Activated CD4-positive, CD25-positive, alpha-beta regulatory T cell (primary cell): ENCODE data around the gene TUT1.
A peak's percentile ranks its signal among the peaks of the same experiment; 100 is the strongest.
"Not testable (repeated sequence)": the region's sequence is repeated elsewhere in the genome, so short reads cannot be mapped to it uniquely, and the experiment has no call there.

Experiments
- DNase-seq, 4 experiments: peaks; one replicate each; lab custom pipeline; 2025; lab: John Stamatoyannopoulos, UW

Gene TUT1

DNA sequence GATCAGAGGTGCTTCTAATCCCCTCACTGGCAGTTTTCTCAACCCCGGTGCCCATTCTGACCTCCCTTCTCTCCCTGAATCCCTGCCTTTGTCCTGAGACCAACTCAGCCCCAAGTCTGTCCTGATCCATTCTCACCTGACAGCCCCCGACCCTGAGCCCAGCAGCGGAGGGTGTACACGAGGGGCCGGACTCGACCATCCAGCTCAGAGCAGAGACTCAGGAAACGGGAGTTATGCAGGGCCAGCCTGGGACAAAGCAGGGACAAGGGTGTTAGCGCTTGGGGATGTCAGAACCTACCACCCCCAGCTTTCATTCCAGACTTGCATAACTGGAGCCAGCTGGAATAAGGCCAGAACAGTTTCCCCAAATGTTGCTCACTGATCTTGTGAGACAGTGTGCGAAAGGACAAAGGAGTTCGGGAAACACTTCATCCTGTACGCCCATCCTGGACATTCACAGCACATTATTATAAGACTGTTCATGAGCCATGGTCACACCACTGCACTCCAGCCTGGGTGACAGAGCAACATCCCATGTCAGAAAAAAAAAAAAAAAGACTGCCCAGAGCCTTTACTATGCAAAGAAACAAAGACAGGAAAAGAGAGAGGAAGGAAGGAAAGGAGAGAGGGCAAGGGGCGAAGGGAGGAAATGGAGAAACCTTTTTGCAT lies 14.1 kb downstream of the TUT1 start:
- no peak for DNase-seq

DNA sequence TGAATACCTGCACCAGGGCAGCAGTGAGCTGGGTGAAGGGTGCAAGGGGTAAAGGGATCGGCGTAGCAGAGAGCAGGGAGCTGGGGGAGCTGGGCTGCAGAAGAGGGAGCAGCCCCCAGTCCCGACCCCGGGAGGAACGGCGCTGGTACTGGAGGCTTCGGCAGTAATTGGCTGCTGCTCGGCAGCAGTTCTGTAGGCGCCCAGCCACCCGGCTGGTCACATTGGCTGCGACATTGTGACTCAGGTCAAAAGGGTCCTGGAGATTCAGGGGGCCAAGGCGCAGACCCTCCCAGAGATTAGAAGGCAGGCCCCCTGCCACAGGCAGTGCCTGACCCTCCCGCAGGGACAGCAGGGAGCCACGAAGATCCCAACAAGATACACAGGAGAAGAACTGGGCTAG lies 15.5 kb downstream of the TUT1 start:
- DNase-seq, result no peak

DNA sequence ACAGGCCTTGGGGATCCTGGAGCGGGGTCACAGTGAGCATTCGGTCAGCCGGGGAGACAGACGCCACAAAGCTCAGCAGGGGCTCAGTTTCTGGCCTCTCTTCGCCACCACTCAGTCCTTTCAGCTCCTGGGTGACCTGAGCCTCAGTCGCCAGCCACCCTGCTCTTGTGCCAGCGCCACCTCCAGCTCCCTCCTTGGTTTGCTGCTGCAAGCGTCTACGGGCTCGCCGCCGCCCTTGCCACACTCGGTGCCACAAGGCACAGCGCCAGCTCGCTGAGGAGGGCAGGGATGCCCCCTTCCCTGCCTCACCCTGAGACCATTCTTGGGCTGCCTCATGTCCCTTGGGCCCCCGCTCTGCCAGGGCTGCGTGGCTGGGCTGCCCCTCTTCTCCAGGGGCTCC lies 16.2 kb downstream of the TUT1 start:
- DNase-seq, result no peak

DNA sequence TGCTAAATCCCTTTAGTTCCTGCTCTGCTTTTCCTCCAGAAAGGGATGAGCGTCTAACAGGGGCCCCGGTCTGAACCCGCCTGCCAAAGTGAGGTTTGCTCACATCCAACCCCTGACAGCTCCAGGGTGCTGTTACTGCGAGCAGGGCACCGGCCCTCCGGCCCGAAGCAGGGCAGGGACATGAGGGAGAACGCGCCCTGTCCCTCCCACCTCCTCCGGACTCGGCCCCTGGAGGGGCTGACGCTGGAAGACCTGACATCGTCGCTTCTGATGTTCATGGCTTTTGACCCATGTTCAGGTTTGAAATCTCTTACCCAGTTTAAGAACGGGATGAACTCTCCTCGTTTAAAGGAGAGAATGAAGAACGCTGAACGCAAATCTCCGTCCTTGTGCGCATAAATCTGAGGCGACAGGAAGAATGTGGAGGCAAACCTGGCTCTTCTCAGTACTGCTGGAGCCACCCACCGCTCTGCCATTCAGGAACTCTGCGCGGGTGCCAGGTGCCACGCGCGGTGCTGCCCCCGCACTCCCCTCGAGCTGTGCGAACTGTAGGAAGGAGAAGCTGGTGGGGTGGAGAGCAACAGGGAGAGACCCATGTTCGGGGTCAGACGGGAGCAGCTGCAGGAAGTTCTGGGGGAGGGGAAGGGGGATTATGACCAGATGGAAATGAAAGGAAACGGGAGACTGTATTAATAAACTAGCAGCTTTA lies 16.8 kb downstream of the TUT1 start:
- no peak for DNase-seq

DNA sequence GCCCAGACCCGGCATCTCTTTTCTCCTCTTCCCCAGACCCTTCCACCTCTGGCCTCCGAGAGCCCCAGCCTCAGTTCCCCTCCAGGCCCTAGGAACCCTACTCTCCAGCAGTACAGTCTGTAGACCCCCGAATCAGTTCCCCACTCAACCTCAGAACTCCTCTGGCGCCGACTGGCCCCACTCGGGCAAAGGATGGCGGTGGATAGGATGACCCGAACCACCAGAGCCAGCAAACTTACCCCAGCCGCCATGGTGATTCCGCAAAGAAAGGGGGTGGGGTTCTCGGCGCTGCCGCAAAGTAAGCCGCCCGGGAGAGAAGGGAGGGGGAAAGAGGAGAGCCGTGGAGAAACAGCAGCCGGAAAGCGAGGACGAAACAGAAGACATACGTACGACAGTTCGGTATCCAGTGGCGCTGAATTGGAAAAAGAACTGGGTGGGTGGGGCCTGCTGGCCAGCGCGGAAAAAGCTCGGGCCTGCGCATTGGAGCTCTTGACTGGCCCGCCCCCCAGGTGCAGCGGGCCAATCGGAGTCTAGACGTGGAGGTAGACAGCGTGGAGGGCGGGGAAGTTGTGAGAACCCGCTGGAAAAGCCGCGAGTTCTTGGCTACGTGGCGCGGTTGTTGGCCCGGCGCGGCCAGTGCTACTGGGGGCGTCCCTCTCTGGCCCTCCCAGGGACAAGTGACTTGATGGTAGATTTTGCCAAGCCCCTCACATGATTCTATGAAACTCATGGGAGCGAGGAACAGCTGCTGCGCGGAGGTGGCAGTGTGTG lies 17.5 kb downstream of the TUT1 start, which contains the start of gene EEF1G:
Gene EEF1G, minus strand, starts transcription at position 300 of the 771 bp plus-strand sequence. Its CDS starts 49 bp downstream, at position 251.
- DNase-seq, result peak; percentile 89 to 96 (median 93)

DNA sequence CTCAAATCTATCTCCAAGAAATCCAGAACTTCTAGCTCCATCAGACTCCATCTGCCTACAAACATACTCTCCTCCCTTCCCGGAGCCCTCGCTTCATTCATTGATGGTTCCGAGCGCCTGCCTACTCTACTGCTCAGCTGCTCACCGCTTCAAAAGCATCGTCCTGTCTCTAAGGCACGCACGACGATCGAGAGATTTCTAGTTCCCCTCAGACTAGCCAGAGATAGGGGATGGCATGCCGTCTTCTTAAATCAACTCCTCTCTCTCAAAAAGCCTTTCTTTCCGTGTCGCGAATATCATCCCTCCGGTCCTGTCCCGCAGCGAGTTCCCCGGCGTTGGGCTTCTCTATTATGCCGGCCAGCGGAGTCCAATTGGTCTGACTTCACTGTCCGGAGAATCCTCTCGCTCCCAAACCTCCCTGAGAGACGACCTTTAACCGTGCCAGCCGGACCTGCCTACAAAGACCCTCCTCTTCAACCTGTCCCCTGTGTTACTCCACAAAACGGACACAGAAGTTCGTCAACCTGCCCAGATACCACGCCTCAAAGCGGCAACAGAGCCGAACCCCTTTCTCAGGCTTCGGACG lies 18.2 kb downstream of the TUT1 start:
- DNase-seq, result no peak

DNA sequence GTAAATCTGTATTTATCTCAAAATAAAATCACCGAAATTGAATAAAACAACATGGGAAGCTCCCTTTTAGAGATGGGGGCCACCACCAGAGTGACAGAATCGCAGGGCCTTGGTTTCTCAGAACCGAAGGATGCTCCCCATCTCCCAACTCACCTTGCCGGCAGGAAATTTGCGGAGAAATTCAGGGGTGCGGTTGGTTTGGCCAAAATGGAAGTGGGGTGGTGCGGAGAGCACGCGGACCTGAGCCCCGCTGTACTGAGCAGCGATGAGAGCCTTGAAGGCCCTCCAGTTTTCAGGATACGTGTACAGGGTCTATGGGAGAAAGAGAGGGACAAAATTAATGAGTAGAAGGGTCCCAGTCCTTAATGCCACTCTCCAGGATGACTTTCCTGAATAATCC lies 18.9 kb downstream of the TUT1 start:
- DNase-seq, result no peak

DNA sequence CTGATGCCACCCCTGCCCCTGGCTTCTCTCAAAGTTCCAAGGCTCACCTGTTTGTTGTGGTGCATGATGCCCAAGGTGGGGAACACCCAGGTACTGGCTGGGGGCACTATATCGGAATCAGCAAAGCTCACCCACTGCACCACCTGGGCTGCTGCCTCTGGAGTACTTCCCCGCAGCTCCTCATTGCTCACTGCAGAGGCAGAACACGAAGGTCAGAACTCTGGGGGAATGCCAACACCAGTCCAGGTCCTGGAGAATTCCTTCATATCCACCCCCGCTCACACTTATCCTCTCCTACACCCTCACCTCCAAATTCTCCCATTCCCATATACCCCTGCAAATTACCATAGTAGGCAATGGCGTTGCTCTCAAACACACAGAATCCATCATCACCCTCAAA lies 19.8 kb downstream of the TUT1 start:
- DNase-seq, result not testable (repeated sequence)

DNA sequence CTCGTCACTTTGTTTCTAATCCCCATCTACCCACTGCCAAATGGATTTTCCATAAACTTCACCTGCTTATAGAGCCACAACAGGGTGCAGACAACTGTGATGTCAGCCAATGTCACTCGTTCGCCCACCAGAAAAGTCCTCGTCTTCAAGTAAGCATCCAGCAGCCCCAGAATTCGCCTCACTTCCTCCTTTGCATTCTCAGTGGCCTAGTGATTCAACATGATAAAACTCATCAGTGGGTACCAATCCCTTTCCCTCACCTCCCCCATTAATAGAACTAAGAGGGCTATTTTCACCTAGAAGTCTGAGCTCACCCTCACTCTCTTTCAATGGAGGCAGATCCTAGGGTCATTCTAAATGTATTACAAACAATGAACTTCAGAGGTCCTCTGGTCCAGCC lies 20.4 kb downstream of the TUT1 start:
- not testable (repeated sequence) for DNase-seq

DNA sequence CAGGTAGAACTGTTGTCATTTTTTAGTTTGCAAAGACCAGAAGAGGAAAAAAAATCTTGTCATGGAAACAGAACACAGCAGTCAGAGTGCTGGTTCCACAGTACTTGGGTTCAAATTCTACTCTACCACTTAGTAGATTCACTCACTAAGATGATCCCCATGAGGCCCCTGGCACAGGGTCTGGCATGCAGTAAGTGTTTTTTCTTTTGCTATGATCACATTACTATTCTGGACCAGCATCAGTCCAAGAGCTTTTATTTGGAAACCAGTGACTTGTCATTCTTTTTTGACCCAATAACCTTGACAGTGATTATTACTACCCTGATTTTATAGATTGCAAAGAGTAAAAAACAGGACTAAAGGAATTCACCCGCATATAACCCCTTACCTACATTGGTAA lies 21.7 kb downstream of the TUT1 start:
- no peak for DNase-seq

DNA sequence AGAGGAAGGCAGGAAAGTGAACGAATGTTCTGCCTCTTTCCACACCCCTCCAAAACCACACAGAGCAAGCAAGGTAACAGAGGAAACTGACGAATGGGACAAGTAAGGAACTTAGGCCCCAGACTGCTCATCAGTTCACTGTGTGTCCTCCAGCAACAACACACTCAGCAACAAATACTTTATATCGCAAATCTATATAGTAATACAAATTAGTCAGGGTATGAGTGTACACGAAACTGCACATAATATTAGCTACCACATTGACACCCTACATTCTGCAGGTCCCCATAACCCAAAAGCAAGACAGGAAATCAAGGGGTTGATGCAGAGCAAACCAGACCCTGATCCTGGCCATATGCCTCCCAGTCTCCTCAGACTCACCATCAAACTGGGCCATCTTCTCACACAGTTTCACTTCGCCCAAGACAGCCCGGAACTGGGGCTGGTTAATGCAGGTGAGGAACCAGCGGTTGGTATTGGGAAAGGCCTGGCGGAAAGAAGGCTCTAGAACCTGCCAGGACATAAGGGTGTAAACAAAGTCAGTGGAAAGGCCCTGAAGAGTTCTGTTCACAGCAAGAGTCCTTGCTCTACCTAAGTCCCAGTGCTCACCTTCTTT lies 24.2 kb downstream of the TUT1 start:
- DNase-seq, result no peak

DNA sequence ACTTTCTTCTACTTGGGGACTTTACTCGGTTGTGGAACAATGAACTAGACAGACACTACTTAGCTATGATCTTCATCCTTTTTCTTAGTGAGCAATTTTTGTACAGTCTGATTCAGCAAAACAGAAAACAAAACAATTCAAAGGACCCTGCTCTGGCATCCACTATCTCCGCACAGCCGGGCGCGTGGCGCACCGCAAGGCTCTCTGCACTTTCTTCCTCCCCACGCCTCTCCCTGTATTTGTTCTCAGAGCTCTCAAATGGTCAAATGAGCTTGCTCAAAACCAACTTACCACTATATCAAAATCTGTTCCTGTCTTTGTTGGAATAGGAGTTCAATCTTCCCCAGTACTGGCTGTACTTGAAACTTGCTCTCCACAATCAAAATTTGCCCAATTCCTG lies 25.1 kb downstream of the TUT1 start:
- DNase-seq, result no peak

DNA sequence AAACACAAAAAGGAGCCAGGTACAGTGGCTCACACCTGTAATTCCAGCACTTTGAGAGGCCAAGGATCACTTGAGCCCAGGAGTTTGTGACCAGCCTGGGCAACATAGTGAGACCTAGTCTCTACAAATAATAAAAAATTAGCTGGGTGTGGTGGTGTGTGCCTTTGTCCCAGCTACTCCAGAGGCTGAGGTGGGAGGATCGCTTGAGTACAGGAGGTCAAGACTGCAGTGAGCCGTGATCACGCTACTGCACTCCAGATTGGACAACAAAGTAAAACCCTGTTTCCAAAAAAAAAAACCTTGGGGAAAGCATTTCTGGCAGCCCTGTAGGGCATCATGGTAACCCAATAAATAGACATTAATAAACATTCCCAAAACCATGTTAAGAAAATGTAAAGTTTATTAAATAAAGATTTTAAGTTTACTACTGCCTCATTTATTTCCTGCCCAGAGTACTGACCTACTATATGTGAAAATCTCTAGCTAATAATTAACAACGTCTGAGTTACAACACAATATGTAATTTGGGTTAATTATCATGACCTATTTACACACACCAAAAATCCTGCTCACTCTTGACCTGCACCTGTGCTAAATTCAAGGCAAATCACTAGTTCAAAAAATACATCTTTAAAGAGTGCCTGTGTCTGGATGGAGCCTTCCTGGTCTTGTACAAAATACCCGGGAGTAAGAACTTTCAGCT lies 26.1 kb downstream of the TUT1 start:
- DNase-seq, result no peak

DNA sequence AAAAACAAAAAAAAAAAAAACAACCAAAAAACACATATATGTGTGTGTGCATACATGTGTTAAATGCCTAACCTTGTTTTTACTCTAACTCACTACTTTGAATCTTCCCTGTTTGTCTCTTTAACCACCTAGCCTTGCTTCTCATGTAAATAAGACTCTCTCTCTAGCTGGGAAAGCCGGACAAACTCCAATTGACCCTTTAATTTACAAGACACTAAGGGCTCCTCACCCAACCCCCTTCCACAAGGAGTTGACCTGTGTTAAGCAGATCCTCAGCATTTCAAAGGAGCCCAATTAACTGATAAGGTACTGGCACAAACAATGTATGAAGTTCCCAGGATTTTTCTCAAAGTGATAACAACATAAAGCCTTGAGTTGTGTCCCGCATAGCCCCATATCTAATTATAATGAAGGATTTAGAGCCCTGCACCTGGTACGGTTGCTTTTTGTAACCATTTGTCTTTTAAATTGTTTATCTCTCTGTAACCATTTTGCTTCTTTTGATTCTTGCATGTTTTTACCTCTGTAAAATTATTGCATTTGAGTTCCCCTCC lies 29.6 kb downstream of the TUT1 start:
- DNase-seq, result not testable (repeated sequence)

DNA sequence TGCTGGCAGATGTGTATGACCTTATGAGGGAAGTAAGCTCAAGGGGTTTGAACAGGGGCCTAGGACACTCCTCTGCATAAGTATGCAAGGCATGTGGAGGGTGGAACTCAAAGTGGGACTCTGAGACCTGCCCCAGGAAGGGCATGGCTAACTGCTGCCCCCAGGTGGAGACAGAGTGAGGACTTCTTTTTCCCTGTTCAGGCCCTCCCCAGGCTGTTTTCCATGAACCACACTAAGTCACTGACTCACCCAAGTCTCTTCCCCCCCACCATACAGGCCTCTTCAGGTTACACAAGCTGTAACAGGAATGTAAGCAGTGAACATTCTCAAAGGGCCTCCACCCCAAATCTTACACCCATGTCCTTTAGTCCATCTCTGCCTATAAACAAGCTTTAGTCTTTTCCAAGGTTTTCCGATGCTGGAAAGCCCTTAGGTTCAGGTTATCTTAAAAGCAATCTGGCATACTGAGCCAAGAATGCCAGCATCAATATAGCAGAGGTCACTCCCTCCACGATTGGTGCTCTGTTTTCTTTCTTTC lies 30.7 kb downstream of the TUT1 start:
- DNase-seq, result peak; percentile 25 to 61 (median 54)

DNA sequence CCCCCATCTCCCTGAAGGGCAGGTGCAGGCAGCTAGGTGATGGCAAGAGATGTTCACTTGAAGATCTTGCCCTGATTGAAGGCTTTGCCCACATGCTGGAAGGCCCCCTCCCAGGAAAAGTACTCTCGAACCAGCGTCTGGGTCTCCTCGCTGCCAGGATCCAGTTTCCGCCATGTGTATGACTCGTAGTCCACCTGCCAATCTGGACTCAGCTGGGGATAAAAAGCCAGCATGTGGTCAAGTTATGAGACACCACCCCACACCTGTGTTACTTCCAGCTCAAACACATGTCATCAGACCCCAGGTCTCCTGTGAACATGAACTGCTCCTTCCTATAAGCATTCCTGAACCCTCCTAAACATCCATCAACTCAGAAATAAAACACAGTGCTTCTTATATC lies 31.7 kb downstream of the TUT1 start:
- not testable (repeated sequence) for DNase-seq

DNA sequence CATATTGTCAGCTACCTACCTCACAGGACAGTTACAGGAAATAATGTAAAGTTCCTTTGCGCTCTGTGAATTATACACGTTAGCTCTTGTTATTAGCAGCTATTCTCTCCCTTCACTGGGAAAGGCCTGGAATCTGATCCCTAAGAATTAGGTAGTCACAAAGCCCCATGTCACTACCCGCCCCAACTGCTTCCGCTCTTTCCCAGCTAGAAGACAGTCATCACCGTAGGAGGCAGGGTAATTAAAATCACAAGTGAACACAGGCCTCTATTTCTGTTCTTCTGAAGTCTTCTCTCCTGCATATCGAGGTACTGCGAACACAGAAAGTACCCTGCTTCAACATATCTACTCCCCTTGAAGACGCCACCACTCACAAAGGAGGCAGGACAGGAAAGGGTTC lies 32.1 kb downstream of the TUT1 start:
- DNase-seq, result no peak

DNA sequence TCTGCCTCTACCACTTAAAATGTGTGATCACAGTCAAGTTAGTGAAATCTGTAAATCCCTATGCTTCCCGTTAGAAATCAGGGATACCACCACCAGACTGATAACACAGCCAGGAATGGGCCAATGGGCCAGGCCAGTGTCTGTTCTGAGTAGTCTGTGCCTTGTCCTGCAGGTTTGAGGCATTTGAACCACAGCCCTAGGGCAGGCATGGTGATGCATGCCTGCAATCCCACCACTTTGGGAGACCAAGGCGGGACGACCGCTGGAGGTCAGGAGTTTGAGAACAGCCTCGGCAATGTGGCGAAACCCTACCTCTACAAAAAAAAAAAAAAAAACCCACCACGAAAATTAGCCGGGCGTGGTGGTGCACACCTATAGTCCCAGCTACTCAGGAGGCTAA lies 32.7 kb downstream of the TUT1 start:
- DNase-seq, result no peak

DNA sequence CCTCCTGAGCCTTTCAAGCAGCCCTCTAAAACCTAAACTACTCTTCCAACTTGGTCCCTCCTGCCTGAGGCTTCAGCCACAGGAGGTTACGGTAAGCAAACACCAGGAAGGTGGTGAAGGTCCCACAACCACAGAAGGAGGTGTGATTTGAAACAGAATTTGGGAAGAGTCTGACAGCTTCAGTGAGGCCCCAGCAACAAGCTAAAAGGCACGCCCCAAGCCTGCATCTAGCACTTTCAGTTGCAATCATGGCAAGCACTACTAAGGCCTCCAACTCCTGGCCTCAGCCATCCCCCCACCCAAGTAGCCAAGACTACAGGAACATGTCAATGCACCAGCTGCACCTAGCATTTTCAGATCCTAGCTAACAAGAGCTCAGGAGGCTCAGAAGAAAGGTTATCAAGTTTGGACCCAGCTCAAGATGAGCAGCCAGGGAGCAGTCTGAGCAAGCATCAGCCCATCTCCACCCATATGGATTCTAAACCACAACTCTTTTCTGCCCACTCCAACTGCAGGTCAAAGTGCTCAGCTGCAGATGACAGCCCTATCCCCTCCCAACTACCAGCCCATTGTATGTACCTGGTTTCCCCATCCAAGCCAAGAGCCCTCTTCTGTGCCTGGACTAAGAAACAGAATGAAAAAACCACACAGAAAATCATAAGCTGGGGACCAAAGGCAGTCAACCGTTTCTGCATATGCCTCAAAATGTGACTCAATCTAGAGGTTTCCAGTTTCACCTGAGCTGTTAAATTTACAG lies 34.3 kb downstream of the TUT1 start:
- DNase-seq, result no peak
